Superior temporal gyrus (tissue), 1 donor: ENCODE data around the gene SGTB.
"Not testable (repeated sequence)": the region's sequence is repeated elsewhere in the genome, so short reads cannot be mapped to it uniquely, and the experiment has no call there.

Source experiments
- DNase-seq: peaks from one replicate; pipeline ENCODE4 v3.0.0-alpha.2; 2016; ENCODE audit errors: extremely low spot score

The SGTB gene

GRCh38 chr5:65668696-65669095 lies 53.2 kb downstream of the SGTB start:
- DNase-seq = no peak

- no peak for DNase-seq
Measured at GRCh38 chr5:65663804-65664521, 57.9 kb downstream of the SGTB start.

- DNase-seq = no peak
Measured at GRCh38 chr5:65654713-65655112, 67.2 kb downstream of the SGTB start.

- no peak for DNase-seq
Measured at GRCh38 chr5:65651144-65651543, 70.8 kb downstream of the SGTB start.

- no peak for DNase-seq
Measured at GRCh38 chr5:65647941-65648340, 74.0 kb downstream of the SGTB start.

GRCh38 chr5:65646938-65647337 lies 75.0 kb downstream of the SGTB start:
- DNase-seq = no peak

- no peak for DNase-seq
Measured at GRCh38 chr5:65640240-65640639, 81.7 kb downstream of the SGTB start.

- DNase-seq = no peak
Measured at GRCh38 chr5:65630981-65631380, 90.9 kb downstream of the SGTB start.

- DNase-seq = no peak
Measured at GRCh38 chr5:65625743-65626142, 96.2 kb downstream of the SGTB start.

GRCh38 chr5:65624571-65625555 lies 97.0 kb downstream of the SGTB start, which contains the start of the genes SHLD3 and TRAPPC13:
TSS of gene SHLD3 (plus strand) at chr5:65625027. CDS start at chr5:65629588, 4,561 bp downstream.
TSS of gene TRAPPC13 (plus strand) at chr5:65625027. CDS start at chr5:65625061, 34 bp downstream.
- DNase-seq = peak; percentile 95

- peak; percentile 98 for DNase-seq
Measured at GRCh38 chr5:65624025-65624570, 97.8 kb downstream of the SGTB start, which contains the start of gene TRIM23. TSS of gene TRIM23 (minus strand) at chr5:65624333. CDS start at chr5:65624274, 59 bp downstream.

GRCh38 chr5:65623482-65623881 lies 98.4 kb downstream of the SGTB start:
- DNase-seq = no peak

GRCh38 chr5:65621961-65622360 lies 99.9 kb downstream of the SGTB start:
- DNase-seq = not testable (repeated sequence)

- DNase-seq = no peak
Measured at GRCh38 chr5:65620021-65620420, 101.9 kb downstream of the SGTB start.
